HG02840 (cell line): ENCODE data around the gene TRIM68.

ENCODE experiments used
- ATAC-seq: cut with Tn5 transposase; IDR thresholded peaks from one replicate; pipeline ENCODE4 v1.9.1; 2021; ENCODE audit warnings: mild to moderate bottlenecking, moderate library complexity, moderate number of reproducible peaks; ENCODE audit not compliant: unreplicated experiment, low FRiP score

Gene TRIM68

DNA sequence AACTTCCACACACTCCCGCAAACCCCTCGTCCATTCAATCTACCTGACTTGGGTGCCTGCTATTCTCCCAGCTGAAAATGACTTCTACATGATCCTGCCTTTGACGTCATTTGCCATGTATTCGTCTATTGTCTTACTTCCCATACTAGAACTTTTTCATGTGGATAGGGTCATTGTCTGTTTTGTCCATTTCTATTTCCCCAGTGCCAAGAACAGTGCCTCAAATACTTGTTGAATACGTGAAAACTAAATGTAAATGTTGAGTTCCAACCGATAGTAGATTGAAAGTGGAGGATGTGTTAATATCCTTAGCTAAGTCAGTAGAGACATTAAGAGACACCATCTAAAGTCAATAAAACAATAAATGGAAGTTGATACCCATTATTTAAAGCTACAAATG is 935 bp downstream of the TRIM68 start:
- ATAC-seq: no peak

DNA sequence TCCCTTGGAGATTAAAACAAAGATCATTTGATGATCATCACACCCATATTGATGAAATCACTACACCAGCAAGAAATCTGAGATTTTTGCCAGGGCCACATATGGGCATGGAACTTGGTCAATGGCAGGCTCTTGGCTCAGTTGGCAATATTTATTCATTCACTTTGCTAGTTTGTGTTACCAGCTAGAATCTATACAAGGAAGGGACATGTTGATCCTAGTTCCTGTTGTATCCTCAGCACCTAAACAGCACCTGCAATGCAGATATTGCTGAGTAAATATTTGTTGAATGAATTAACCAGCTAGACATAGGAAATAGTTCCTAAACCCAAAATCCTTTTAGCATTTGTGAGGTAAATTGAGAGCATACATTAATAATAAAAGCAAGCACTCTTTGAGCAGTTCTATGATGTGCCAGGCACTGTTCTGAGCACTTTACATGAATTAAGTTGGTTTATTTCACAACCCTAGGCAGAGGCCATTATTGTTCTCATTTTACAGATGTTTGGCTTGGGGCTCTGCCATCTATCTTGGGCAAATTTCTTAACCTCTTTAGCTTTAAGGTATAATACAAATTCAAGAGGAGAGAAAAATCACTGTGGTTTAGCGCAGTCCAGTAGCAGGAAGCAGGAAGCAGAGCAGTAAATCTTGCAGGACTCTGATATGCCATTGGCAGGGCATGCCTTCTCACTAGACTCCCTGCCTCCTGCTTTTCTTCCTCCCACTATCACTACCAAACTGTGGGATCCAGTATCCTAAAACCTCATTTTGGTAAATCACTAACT is 1.6 kb downstream of the TRIM68 start:
- ATAC-seq: no peak

DNA sequence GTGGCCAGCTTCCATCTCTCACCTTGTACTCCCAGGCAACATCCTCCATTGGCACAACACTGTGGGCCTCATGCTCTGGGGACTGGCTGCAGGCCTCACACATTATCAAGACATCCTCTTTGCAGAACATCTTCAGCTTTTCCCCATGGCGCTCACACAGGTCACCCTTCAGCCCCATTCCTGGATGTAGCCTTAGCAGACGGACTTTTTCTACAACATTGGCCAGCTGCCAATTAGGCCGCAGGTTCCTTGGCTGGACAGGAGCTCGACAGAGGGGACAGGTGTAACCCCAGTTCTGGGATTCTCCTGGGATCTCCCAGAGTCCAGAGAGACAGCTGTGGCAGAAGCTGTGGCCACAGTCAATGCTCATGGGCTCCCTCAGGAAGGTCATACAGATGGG is 3.0 kb downstream of the TRIM68 start:
- no peak for ATAC-seq

DNA sequence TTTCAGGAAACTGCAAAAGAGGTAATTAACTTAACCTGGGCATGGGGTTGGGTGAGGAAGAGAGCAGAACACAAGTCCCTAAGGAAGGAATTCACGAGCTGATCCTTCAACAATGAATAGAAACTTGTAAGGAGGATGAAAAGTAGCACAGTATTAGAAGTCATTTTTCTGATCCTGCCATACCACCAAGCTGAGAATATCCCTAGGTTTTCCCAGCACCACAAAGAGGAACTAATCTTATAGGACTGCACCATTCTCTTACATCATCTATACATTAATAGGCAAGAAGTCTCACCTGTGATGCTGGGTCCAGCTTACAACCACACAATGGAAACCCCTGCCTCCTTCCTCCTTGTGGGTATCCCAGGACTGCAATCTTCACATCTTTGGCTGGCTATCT is 14.3 kb downstream of the TRIM68 start, which contains the start of gene OR52I1:
OR52I1 (plus strand) TSS at position 301 of the 400 bp plus-strand sequence; CDS start at position 301, 0 bp downstream.
- ATAC-seq: no peak

DNA sequence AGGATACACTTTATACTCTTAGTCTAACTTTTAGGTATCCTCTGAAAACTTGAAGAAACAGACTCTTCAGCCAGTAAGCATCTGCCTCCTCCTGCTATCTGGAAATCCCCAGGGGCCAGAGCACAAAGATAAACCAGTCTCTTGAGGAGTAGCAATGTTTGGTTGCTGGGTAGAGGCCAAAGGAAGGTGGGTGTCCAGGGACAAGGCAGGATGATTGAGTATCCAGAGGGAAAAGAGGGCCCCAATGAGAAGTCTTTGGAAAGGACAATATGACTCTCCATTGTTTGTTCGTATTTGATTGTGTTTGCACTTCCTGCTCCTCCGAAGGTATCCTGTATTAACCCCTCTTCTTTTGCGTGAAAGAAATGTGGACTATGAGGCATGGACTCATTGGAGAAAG is 19.0 kb downstream of the TRIM68 start:
- no peak for ATAC-seq

DNA sequence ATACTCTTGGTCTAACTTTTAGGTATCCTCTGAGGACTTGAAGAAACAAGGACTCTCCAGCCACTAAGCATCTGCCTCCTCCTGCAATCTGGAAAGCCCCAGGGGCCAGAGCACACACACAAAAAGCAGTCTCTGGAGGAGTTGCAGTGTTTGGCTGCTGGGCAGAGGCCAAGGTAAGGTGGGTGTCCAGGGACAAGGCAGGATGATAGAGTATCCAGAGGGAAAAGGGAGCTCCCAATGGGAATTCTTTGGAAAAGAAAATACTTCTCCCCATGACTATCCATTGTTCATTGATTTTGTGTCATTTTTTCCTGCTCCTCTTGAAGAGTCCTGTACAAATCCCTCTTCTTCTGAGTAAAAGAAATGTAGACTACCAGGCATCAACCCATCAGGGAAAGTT is 26.6 kb downstream of the TRIM68 start, which contains the start of gene OR52I2:
OR52I2 (plus strand) TSS at position 301 of the 400 bp plus-strand sequence.
- ATAC-seq: no peak

DNA sequence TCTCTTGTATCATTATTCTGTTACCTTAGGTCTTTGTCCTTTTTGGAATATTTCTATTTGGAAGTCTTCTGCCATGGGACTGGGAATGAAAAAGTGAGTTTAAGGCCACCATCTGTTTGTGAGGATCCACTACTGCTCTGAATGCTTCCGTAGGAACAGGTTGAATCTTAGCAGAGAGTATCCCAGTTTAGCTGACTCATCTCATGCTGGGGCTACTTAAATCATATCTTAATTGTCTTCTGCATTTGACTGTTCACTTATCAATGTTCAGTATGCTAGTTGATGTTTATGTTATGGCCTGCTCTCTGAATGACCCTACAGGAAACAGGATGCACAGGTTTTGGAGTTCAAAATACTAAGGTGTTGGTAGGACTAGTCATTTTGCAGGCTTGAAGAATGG is 27.9 kb downstream of the TRIM68 start:
- ATAC-seq: no peak

DNA sequence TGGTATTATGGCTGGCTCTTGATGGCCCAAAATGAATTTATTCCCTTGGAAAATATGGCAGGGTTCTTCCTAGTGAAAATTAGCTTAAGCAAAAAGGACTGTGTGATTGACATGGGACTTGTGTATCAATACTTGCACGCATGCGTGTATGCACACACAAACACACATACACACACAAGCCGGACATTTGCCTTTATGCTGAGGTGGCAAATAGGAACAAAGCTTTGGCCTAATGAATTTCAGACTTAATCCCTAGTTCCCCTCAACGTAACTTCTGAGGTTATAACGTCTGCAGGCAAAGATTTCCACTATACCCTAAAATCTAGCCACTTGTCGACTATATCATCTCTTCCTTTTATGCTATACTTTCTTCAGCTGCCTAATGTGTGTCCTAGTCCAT is 29.4 kb downstream of the TRIM68 start:
- ATAC-seq: no peak

DNA sequence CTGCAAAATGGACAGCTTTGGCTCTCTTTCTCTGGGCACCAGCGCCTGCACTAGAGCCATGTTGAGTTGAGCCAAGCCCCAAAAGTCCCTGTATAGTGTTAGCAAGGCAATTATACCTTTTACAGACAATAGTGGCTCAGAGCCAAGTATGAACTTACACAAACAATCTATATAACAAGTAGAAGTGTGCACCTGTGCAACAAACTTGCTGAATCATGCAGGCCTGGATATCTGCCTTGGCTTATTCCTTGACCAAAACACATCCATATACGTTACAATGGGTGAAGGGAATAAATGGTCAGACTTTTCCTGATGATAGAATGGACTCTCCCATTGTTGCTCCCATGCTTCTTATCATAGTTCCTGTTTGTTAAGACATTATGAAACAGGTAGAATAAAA is 30.3 kb downstream of the TRIM68 start:
- no peak for ATAC-seq

DNA sequence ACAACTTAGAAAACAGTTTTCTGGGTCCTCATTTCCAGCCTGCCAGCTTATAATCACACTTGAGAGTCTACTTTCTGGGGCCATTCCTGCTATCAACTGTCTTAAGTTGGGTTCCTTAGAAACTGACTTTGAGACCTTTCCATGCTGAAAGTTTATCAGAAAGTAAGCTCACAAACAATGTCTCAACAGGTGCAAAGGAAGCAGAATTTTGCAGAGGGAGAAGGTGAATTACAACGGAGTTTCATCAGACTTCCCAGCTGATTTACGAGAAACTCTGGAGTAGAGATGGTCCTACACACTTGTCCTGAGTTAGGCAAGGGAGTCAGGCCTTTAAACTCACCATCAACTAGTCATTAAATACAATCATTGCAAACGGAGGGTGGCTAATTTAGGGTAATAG is 31.2 kb downstream of the TRIM68 start:
- ATAC-seq: no peak

DNA sequence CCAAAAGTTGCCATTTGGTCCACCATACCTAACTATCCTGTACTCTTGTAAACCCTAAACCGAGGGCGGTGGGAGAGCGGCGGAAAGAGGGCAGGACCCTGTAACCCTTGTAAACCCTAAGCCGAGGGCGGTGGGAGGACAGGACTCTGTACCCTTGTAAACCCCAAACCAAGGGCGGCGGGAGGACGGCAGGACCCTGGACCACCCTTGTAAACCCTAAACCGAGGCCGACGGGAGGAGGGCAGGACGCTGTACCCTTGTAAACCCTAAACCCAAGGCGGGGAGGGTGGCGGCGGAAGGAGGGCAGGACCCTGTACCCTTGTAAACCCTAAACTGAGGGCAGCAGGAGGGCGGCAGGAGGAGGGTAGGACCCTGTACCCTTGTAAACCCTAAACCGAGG is 39.0 kb downstream of the TRIM68 start:
- no peak for ATAC-seq

DNA sequence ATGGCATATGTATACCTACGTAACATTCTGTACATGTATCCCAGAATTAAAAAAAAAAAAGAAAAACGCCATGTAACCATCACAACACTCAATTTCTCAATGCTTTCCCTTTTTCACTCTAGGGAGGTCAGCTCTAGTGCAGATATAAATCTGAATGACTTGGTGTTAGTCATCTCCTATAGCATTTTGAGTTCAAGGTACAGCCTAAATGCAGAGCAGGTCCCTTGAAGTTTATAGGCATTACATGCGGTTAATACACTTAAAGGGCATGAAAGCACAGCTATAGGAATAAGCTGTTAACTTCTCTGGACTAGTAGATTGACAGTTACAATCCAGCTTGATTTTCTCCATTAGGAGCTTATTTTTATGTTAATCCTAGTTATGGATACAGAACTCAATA is 42.7 kb downstream of the TRIM68 start:
- ATAC-seq: no peak

DNA sequence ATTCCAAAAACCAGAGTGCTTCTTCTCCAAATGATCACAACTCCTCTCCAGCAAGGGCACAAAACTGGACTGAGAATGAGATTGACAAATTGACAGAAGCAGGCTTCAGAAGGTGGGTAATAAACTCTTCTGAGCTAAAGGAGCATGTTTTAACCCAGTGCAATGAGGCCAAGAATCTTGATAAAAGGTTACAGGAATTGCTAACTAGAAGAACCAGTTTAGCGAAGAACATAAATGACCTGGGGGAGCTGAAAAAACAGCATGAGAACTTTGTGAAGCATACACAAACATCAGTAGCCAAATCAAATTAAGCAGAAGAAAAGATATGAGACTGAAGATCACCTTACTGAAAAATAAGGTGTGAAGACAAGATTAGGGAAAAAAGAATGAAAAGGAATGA is 47.6 kb downstream of the TRIM68 start:
- no peak for ATAC-seq

DNA sequence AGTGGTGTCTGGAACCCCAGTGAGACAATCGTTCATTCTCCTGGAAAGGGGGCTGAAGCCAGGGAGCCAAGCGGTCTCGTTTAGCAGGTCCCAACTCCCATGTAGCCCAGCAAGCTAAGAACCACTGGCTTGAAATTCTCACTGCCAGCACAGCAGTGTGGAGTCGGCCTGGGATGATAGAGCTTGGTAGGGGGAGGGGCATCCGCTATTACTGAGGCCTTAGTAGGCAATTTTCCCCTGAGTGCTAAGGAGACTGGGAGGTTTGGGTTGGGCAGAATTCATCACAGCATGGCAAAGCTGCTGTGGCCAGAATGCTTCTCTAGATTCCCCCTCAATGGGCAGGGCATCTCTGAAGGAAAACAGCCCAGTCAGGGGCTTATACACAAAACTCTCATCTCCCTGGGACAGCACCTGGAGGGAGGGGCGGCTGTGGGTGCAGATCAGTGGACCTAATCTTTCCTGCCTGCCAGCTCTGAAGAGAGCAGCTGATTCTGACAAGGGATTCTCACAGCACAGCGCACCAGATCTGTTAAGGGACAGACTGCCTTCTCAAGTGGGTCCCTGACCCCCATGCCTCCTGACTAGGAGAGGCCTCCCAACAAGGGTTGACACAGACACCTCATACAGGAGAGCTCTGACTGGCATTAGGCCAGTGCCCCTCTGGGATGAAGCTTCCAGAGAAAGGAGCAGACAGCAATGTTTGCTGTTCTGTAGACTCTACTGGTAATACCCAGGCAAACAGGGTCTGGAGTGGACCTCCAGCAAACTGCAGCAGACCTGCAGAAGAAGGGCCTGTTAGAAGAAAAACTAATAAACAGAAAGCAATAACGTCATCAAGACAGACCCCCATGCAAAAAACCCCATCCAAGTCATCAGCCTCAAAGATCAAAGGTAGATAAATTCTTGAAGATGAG is 48.2 kb downstream of the TRIM68 start:
- ATAC-seq: no peak

DNA sequence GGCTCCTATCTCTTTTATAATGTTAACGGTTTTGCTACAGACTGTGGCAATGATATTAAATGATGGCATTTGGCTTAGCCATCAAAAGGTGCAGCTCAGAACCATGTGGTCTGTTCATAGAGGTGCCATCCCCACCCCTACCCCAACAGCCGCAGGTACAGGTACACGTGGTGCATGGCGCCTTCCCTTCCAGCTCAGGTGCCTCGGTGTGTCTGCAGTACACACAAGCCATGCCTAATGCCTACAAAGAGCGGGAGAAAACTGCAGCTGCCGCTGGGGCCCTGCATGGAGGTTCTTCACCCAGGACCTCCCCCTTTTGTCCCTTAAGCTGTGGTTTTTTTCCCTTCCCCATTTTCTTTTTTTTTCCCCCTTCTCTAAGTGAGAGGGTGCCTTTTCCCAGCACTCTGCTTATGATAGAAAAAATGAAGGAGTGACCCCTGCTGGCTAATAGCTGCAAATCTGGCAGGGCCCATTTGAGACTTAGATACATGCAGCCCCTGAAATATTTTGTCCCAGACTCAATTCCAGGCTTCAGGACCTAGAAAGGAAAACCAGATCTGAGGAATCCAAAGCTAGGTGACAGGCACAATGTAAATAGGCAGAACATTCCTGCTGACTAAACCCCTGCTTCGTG is 56.6 kb downstream of the TRIM68 start:
- no peak for ATAC-seq
